T-helper 1 cell (primary cell): ENCODE data around the gene GPR137C.

Experiments used
- DNase-seq, 5 donors: peaks; one replicate each; pipeline ENCODE4 v3.0.0-alpha.2; 2012 to 2020
- total RNA-seq, 4 donors: gene quantifications; one replicate each; lab custom pipeline; 2026; lab: John Stamatoyannopoulos, UW

The GPR137C gene, protein sequence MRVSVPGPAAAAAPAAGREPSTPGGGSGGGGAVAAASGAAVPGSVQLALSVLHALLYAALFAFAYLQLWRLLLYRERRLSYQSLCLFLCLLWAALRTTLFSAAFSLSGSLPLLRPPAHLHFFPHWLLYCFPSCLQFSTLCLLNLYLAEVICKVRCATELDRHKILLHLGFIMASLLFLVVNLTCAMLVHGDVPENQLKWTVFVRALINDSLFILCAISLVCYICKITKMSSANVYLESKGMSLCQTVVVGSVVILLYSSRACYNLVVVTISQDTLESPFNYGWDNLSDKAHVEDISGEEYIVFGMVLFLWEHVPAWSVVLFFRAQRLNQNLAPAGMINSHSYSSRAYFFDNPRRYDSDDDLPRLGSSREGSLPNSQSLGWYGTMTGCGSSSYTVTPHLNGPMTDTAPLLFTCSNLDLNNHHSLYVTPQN
- 0.27 to 1.0 (median 0.41) reads per million in 4 donors for total RNA-seq

DNA sequence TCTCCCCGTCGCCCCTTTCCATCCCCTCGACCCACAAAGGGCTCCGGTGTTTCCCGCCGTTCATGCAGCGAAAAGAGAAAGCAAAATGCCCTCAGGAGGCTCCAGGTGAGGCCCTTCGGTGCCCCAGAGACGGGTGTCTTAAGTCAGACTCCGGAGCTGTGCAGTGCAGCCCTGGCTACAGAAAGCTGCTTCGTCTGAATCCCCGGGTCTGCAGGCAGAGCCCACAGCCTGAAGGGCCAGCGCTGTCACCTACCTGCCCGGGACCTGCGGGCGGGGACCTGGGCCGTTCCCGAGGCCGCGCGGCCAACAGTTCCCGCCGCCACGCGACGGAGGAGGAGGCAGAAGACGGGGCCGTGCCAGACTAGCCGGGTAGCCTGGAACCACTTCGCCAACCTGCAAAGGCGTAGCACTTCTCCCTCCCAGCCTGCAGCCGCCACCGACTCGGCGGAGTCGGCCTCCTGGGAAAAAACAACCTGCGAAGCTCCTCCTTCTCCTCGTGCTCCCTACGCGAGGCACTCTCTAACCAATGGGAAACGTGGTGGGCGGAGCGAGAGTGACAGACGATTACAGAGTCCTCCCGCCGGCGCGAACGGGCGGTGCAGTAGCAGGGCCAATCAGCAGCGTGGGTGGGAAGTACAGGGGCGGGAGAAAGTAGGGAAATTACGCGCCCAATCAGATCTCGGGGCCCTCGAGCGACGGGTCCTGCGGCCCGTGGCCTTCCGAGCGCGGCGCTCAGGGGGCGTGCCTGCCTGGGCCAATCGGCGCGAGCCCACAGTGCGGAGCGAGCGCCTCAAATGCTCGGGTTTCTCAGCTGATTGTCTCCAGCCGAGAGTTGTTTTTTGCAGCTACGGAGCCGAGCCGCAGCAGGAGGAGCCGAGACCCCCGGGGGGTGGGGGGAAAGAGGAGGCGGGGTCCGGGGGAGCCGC is at the start of gene GPR137C, which contains the start of gene TXNDC16:
Gene GPR137C (plus strand): TSS at position 774 of the 926 bp plus-strand sequence. CDS start 312 bp downstream, outside the sequence.
Gene TXNDC16 (minus strand): TSS at position 443 of the 926 bp plus-strand sequence. CDS start 8,948 bp downstream, outside the sequence.
- DNase-seq: peak; percentile 99 to 100 (median 99)

DNA sequence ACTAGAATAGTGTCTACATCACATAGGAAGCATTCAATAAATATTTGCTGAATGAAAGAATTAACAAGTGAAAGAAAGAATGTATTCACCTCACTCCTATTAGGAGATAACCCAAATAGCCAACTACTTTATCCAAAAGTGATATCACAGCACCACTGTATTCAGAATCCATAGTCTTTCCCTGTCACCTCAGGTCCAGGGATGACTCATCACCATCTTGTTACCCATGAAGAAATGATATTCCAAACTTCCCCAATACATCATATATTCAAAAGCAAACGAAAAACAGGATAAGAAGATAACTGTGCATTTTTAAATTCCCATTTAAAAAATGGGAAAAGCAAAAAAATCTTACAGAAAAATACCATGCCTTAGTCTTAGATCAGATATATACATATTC is 39.4 kb upstream of the GPR137C start:
- no peak for DNase-seq

DNA sequence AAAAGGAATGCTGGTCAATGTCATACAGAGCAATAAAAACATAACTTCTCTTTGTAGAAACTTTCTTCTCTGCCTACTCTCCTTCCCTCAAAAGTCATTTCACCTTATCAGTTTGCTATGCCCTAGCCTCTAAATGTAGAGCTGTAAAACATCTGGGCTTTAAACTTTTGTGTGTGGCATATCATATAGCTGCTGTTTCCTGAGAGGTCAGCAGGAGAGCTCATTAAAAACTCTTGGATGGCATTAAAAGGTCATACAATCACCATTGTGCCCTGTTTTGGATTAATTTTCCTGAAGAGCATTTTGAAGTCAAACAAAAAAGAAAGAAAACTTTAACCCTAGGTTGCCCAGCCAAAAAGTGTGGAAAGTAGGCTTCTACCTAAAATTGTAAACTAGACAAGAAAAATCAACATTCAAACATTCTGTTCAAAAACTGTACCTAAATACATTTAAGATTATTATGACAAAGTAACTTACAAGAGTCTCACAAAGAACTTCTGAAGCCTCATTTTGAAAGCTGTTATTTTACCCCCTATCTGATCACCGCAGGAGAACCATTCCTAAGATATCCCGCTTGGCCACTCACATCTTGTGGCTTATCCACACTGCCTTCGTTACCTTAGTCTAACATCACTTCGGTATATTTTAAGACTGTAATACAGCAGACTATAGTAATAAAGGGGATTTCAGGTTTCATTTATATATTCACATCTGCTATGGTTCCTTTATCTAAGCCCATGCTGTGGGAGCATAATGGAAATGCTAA is 38.4 kb upstream of the GPR137C start:
- DNase-seq: no peak

DNA sequence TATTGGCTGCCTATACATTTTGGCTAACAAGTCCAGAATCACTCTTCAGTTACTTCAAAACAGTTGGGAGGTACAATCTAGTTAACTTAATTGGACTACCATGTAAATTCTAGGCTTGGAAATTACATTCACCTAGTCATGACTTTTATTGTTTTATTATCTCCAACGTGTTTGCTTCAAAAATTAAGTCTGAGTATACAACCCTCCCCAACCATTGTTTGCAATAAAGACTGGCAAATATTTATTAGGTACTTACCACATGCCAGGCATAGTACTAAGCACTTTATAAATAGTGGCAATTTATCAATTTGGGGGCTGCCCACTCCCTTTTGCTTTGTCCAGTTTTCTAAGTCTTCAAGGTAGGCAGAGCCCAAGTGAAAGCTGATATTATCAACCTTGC is 30.6 kb upstream of the GPR137C start:
- DNase-seq: no peak

DNA sequence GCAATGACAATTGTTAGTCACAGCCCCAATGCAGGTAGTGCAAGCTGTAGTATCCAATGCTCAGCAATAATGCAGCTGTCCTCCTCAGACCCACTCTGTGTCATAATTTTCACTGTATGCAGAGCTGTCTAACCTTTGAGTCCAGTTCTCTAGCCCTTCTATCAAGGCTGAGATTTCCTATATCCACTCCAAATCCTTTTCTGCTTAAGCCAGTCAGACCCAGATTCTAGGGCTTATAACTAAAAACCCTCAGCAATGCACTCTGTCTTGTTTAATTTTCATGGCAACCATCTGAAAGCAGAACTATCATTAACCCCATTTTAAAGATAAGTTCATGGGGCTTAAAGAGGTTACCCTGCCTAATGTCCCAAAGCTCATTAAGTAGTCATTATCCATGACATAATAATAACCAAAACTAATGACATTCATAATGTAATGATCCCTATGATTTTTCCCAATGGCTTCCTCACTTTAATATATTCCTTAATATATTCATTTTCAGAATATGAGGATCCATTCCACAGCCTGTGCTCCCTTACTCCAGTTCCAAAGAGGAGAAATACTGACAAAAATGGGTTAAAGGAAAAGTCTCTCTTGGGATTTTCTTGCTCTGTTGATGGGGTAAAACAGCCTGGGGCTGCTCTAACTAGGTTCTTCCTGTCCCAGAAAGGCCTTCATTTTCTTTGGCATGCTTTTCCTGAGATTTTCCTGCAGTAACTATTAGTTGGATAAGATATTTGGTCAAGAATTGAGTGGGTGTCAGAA is 29.9 kb upstream of the GPR137C start:
- DNase-seq: no peak

DNA sequence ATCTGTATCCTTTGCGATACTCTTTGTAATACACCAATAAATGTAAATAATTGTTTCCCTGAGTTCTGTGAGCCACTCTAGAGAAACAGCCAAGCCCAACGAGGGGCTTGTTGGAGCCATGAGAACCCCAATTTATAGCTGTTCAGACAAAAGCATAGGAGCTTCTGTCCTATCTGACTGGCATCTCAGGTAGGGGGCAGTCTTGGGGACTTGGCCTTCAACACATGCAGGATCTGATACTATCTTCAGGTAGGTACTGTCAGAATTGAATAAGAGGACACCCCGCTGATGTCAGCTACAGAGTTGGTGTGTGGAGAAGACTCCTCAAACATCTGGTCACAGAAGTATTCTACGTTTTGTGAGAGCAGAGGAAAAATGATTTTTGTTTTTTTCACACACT is 25.6 kb upstream of the GPR137C start:
- no peak for DNase-seq

DNA sequence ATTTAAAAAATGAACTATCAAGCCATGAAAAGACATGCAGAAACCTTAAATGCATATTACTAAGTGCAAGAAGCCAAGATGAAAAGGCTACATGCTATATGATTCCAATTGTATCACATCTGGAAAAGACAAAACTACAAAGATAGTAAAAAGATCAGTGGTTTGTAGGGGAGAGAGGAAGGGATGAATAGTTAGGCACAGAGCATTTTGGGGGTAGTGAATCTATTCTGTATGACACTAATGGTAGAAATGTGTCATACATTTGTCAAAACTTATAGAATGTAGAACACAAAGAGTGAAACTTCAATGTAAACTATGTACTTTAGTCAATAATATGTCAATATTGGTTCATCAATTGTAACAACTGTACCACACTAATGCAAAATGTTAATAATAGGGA is 21.2 kb upstream of the GPR137C start:
- no peak for DNase-seq

DNA sequence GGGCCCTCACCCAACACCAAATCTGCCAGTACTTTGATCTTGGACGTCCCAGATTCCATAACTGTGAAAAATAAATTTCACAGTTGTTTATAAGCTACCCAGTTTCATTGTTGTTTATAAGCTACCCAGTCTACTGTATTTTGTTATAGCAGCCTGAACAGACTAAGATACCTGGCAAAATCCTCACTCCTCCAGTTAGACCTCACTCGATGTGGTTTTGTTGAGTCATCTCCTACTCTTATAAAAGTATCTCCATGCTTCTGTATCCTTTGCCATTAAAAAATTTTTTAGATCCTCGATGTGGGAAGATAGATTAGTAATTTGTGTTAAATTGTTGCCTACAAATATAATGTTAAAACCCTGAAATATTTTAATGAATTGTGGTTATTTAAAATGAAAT is 16.4 kb upstream of the GPR137C start:
- DNase-seq: no peak

DNA sequence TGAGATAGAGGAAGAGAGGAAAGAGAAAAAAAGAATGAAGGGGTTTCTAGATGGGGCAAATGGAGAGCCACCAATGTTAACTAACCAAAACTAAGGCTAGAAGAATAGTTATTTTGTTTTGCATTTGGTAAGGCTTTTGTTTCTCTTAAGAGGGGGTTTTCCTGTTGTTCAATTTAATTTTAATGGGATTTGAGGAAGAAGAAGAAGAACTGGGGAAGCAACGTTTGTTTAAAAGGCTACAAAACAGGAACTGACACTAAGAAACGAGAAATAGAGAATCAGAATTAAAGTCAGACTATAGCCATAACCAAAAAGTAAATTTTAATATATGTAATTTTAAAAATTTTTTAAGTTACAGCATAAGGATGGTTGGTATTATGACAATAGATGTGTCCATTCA is 14.0 kb upstream of the GPR137C start:
- no peak for DNase-seq

DNA sequence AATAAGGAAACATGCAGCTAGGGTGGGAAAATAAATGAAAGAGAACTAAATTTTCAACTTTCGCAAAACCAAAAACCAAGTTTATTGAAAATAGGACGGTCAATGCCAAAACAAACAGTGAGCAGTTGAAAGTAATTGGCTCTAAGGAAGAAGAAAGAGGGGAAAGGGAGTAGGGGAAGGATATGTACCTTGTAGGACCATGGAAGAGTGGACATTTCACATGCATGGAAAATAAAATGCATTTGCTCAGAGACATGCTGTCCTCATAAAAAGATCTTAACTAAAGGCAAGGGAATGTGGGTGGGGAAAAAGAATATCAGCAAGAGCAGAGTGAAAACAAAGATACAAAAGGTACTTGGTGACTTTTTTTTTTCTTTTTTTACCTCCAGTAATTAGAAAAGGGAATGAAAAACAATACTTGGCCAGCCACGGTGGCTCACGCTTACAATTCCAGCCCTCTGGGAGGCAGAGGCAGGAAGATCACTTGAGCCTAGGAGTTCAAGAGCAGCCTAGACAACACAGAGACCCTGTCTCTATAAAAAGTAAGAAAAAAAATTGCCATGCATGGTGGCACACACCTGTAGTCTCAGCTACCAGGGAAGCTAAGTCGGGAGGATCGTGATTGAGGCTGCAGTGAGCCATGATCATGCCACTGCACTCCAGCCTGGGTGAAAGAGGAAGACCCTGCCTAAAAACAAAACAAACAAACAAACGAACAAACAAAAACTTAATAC is 6.9 kb upstream of the GPR137C start:
- no peak for DNase-seq

DNA sequence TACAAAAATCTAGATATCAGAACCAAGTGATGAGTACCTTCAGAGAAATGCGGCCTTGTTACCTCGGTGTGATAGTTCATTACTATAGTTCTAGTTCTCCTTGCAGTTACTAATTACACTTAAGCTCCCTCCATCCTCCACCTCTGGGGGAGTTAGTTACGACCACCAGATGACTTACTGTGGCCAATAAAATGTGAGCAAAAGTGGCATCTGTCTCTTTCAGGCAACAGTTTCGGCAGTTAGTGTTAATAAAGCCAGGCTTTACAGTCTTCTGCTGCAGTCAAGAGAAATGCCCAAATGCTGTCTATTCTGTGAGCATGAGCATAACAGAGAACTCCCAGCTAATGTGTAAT is 6.3 kb upstream of the GPR137C start:
- no peak for DNase-seq

DNA sequence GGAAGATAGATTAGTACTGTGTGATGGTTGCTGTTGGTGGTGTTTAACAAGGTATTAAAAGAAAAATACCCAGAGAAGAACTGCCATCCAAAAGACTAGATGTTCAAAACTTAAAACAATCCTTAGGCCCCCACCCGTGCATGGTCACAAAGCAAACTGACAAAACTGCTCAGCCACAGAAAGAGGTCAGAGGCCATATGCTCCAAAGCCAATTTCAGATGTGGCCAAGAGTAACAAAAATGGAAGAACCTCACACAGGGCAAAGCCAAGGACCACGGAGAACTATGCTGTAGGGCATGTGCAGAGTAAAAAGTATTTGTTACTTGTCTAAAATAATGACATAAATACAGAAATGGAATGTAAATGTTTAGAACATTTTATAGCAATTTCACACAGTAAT is 5.6 kb upstream of the GPR137C start:
- no peak for DNase-seq

DNA sequence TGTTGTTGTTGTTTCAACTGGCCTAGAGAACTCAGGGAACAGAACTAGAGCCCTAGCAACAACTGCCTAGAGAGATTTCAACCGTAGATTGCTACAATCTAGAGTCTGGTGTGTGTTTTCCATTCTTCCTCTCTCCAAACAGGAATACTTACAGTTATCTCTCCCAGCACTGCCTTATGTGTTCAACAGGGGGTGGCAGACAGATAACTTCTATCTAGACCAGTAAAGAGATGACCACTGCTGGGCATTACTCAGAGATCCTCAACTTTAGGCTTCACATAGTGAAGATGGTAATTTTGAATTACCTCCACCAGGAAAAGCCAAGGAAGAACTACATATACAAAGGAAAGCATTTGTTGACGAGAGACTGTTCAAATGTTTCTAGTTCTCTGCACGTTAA is 5.1 kb upstream of the GPR137C start:
- DNase-seq: no peak

DNA sequence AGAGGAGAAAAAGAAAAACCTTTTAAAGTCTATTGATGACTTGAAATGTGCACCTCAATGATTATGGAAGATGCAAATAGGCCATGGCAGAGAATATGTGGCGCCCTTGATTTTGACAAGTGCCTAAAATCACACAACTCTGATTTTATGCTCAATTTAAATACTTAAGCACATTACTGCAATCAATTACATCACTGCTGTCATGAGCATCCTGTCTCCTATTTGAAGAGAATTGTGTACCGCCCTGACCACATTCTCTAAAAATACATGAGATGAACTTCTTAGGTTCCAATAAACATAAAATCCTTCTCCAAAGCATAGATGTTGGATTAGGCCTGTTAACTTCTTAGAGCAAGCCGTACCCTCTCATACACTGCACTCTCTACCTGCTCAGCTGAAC is 2.0 kb upstream of the GPR137C start:
- DNase-seq: no peak

DNA sequence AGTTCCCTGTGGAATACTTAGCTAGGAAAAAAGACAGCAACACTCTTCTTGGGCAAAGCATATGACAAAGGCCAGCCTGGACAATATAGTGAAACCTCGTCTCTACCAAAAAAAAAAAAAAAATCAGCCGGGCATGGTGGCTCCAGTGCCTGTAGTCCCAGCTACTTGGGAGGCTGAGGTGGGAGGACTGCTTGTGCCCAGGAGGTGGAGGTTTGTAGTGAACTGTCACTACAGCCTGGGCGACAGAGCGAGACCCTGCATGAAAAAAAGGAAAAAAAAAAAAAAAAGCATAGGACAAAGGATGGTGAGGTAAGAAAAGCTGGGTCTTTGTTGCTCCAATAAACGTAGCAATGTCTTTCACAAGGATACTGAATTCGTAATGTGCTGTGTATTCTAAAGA is 1.4 kb upstream of the GPR137C start:
- DNase-seq: no peak

DNA sequence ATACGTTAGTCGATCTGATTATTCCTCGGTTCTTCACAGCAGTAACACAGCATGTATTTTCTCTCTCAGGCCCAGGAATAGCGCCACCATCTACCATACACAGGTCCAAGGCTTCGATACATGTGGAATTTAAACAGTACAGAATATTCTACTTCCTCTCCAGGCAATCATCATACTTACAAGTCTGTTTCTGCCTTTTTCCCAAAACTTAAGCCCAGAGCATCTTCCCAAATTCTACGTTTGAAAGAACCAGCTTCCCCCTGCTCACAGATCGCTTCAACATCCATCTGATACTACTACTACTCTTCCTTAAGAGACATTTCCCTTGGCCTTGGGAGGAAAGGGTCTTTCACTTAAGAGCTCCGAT is 957 bp upstream of the GPR137C start:
- no peak for DNase-seq

DNA sequence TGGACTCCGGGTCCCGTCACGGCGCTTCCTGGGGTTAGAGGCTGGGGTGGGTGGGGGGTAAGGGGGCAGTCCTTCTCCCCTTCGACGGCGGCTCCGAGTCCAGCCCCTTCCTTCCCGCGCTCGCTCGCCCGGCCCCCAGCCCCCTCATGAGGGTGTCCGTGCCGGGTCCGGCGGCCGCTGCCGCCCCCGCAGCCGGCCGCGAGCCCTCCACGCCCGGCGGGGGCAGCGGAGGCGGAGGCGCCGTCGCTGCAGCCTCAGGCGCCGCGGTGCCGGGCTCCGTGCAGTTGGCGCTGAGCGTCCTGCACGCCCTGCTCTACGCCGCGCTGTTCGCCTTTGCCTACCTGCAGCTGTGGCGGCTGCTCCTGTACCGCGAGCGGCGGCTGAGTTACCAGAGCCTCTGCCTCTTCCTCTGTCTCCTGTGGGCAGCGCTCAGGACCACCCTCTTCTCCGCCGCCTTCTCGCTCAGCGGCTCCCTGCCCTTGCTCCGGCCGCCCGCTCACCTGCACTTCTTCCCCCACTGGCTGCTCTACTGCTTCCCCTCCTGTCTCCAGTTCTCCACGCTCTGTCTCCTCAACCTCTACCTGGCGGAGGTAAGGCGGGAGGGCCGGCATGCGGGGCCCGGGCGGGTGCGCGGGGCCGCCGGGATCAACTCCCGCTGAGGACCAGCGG is 500 bp downstream of the GPR137C start:
- DNase-seq: peak in 3 of 5 donors; percentile 27 to 45 (median 30)

DNA sequence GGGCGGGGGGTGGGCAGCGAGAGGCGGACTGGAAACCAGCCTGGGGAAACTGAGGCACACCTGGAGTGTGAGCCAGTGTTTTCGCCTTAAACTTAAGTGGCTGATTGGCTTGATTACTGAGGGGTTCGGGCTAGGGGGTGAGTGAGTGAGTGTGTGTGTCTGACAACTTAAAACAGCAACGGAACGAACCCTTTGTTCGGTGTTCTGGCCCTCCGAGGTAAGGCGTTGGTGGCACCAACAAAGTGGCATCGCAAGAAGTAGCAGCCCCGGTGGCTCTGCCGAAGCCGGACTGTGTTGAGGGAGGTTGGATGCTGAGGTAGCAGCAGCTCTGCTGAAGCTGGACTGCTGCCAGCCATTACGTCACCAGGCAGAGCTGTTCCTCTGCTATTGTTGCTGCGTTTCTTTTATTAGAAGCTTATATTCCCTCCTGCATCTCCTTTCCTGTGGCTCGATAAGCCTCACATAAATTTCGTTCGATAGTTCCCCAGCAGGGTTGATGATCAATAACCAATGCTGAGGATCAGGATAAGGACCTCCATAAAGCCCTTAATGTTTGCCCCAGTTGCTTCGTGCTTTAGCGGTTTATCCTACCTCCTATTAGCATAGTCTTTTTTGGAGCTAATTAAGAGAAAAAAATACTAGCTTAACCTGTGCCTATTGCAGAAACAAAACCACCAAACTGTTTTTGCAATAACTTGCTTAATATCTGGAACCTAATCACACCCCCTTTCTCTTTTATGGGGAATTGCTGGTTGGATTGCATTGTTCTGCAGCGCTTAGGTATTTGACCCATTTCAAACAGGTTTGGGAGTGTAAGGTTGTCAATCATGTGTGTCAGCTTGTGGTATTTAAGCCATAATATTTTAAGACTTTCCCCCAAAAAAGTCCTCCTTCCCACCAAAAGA is 1.3 kb downstream of the GPR137C start:
- peak; percentile 67 to 85 (median 80) for DNase-seq

DNA sequence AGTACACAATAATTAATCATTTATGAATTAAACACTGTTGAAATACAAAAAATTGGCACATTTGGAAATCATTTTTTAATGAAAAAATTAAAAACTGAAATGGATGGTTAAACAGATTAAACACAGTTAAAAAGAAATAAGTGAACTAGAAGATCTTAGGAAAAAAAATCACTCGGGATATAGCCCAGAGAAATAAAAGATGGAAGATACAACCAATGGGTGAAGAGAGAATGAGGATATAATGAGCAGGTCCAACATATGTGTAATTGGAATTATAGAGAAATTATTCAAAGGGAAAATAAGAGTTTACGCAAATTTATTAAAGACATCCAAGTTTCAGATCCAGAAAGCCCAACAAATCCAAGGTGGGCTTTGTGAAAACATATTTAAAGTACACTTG is 6.1 kb downstream of the GPR137C start:
- DNase-seq: no peak

DNA sequence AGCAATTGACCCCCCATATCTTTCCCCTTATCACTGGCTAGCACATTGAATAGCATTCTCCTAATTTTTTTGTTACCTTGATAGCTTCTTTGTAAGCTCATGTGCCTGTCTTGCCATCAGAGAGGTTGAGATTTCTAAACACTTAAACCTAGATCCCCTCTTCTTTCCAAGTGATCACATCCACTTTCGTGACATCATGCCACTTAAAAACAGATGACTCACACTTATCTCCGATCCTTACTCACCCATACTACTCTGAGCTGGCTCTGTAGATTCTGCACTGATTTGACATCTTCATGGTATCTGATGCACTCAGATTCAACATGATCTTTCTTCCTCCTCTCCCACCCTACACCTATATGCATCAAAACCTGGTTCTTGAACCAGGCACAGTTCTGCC is 10.5 kb downstream of the GPR137C start:
- DNase-seq: no peak
